ENCODE measurements around the gene SPAG17. TPM values are rescaled to one million over a fixed set of nuclear protein-coding genes. Genes with fewer than 3 reads are reported as not detected.
A peak's percentile ranks its signal among the peaks of the same experiment; 100 is the strongest.

Gene SPAG17
- total RNA-seq, 1 donor from 2014 or later = 0.12 TPM

GRCh38 chr1:117959364-117959763 is 225.7 kb downstream of the SPAG17 start:
- Histone ChIP-seq H3K4me1 (no peaks in the 10 kb centered on the region), H3K36me3 (peaks cover 72% of the 10 kb centered on the region), H3K27ac (no peak overlapping the region), H3K9me3 (no peaks in the 10 kb centered on the region), H3K27me3 (no peaks in the 10 kb centered on the region), H3K4me3 (no peak overlapping the region)
- TF ChIP-seq CTCF (IDR thresholded peaks at IDR 0.05) = no peak
- no peak for ATAC-seq
- DNase-seq = no peak
- intact Hi-C loops (cut with DNase I) = no loop called here

- no peak for DNase-seq
- intact Hi-C loops (cut with DNase I) = no loop called here
- no peak for TF ChIP-seq CTCF (IDR thresholded peaks at IDR 0.05)
- Histone ChIP-seq H3K4me1 (no peaks in the 10 kb centered on the region), H3K27ac (no peak overlapping the region), H3K27me3 (no peaks in the 10 kb centered on the region), H3K9me3 (no peaks in the 10 kb centered on the region), H3K4me3 (no peak overlapping the region), H3K36me3 (peaks cover 97% of the 10 kb centered on the region)
- ATAC-seq = no peak
These were observed 232.6 kb downstream of the SPAG17 start for GRCh38 chr1:117952386-117952785.

- DNase-seq (no peak), ATAC-seq (no peak)
- TF ChIP-seq CTCF (IDR thresholded peaks at IDR 0.05) = no peak
- Histone ChIP-seq H3K9me3 (no peaks in the 10 kb centered on the region), H3K4me1 (no peaks in the 10 kb centered on the region), H3K27ac (no peak overlapping the region), H3K4me3 (no peak overlapping the region), H3K27me3 (no peaks in the 10 kb centered on the region), H3K36me3 (peaks cover 98% of the 10 kb centered on the region)
- intact Hi-C loops (cut with DNase I) = no loop called here
These were observed 242.7 kb downstream of the SPAG17 start for GRCh38 chr1:117942293-117942692.

- H3K36me3 ChIP-seq = peaks cover 41% of the 10 kb centered on the region
- no peak for DNase-seq
- no peak for TF ChIP-seq CTCF (IDR thresholded peaks at IDR 0.05)
These were observed 251.3 kb downstream of the SPAG17 start for GRCh38 chr1:117933769-117934168.

GRCh38 chr1:117932576-117932975 is 252.5 kb downstream of the SPAG17 start:
- no peak for DNase-seq
- Histone ChIP-seq H3K36me3 (peaks cover 30% of the 10 kb centered on the region), H3K9me3 (no peaks in the 10 kb centered on the region), H3K4me1 (peaks cover 28% of the 10 kb centered on the region), H3K27me3 (no peaks in the 10 kb centered on the region), H3K4me3 (no peak overlapping the region), H3K27ac (no peak overlapping the region)
- intact Hi-C loops (cut with DNase I) = no loop called here
- TF ChIP-seq CTCF (IDR thresholded peaks at IDR 0.05) = no peak
- no peak for ATAC-seq

More at GRCh38 chr1:117933769-117934168, 251.3 kb downstream of the SPAG17 start:
- H3K9me3 ChIP-seq = no peaks in the 10 kb centered on the region
- H3K4me3 ChIP-seq = no peak overlapping the region
- H3K4me1 ChIP-seq = peaks cover 18% of the 10 kb centered on the region
- no peak for ATAC-seq
- intact Hi-C loops (cut with DNase I) = no loop called here
- no peaks in the 10 kb centered on the region for H3K27me3 ChIP-seq
- no peak overlapping the region for H3K27ac ChIP-seq

- ATAC-seq (no peak), DNase-seq (no peak)
- no peak for TF ChIP-seq CTCF (IDR thresholded peaks at IDR 0.05)
- Histone ChIP-seq H3K27me3 (no peaks in the 10 kb centered on the region), H3K4me1 (peaks cover 33% of the 10 kb centered on the region), H3K36me3 (peaks cover 12% of the 10 kb centered on the region), H3K9me3 (no peaks in the 10 kb centered on the region), H3K4me3 (peak overlapping the region; percentile 89), H3K27ac (peak overlapping the region; percentile 90)
- intact Hi-C loops (cut with DNase I) = no loop called here
These were observed 254.5 kb downstream of the SPAG17 start for GRCh38 chr1:117930484-117930883.

Measured in upper lobe of right lung (tissue), 1 donor.